Activated T-helper 1 cell treated with Interleukin-2 at 50 U/mL for 16 hours (primary cell): Measurements from ENCODE around the gene AGPS.

Experiments
- DNase-seq: peaks from one replicate; pipeline ENCODE4 v3.0.0-alpha.2; 2020; ENCODE audit warnings: low read depth

AGPS gene

DNA sequence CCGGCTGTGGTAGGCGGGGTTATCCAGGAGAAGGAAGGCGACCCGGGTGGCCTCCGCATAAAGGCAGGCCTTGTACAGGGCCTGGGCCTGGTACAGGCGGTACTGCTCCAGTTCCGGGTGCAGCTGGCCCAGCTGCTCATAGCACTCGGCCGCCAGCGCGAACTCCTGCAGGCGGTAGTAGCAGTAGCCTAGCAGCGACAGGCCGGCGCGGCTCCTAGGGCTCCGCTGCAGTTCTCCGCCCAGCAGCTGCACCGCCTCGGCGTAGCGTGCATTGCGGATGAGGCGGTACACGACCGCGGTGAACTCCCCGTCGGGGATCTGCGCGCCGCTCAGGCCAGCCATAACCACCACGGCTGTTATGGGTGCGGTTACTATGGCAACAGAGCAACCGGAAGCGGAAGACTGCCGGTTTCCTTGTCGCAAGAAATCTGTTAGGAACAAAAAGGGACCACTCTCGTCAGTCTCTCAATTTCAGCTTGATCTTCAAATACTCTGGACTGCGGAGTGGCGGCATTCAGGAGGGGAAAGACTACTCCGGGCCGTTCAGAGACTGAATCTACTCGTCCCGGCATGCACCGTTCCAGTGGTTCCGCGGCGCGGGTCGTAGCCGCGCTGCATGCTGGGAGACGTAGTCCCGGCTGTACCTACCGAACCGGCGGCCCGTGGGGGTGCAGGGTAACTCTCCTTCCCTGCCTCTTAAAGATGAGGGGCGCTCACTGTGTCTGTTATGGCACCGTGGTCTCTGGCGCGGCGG is 160.0 kb downstream of the AGPS start:
- peak; percentile 75 for DNase-seq

DNA sequence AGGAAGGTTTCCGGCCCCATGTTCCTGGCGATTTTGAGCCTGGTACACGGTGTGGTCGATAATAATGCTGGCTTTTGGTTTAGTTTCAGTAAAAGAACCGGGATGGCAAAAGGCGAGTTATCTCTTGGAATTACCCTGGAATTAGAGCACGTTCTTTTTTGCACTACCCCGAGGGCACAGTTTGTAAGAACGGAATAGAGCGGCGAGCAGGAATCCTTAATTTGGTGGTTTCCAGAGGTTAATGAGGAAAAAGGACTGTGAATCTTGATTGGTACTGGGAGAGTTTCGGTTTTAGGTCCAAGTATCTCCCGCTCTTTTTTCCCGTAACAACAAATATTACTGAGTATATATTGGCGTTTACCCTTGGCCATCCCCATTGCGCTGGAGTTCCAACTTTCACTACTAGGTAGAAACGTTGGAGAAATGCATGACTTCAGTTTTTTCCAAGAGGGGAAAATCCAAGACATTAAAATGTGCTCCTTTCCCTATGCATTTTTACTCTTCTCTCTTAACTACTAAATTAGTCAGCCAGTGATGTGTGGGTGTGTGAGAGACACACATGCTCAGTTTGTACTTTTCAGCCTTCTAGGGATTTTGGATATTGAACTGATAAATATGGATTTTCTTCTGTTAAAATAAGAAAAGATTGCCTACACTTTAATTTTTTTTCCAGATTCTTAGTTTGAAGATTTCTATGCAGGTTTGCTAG is 160.8 kb downstream of the AGPS start:
- no peak for DNase-seq

GRCh38 chr2:177554365-177554764 is 161.8 kb downstream of the AGPS start:
- no peak for DNase-seq

DNA sequence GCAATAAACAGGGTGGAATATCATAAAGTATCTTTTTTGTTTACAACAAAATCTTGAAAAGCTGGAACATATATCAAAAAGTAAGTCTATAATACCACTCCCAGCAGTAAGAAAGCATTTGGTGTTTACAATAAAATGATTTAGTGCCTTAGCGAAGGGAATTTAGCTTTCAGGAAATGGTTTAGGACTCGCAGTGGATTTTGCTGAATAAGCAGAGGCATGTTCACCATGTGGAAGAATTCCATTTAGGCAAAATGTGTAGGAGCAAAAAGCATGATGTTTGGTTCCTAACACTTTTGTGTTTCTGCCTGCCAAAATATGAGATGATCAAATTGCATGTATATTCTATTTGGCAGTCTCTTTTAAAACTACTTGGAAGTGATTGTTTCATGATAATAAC is 163.6 kb downstream of the AGPS start:
- DNase-seq: no peak

DNA sequence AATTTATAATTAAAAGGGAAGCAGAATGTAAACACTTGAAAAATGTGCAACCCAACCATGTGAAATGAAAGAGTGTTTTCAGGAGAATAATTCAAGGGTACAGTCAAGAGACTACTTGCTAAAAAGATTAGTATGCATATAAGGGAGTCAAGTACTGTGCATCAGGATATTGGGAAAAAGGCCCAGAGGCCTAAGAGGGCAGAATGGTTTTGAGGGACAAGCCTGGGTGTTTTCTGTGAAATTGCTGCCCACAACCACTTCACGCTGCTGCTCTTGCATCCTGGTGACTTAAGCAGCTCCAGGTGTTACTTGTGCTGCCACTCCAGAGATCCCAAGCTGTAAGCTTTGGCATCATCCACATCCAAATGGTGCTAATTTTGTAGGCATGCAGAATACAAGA is 165.2 kb downstream of the AGPS start:
- no peak for DNase-seq

- no peak for DNase-seq
Measured at GRCh38 chr2:177559638-177560037, 167.1 kb downstream of the AGPS start.

- DNase-seq: no peak
Measured at GRCh38 chr2:177568390-177568789, 175.8 kb downstream of the AGPS start.

DNA sequence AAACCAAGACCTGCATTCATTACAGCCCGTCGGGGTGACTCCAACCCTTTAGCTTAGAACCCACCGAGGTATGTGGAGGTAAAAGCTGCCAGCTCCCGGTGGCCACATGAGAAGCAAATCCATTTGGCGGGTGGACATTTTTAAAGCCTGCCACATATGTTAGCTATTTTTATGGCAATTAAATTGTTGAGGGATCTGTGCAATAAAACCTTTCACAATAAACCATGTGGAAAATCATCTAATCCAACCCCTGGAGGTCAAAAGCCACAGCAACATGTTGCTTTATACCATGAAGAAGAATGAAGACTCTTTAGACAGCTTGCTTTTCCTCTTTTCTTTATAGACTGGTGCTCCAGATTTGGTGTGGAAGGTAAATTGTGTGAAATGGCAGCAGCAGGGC is 176.3 kb downstream of the AGPS start:
- DNase-seq: no peak

GRCh38 chr2:177572236-177572671 is 179.7 kb downstream of the AGPS start:
- no peak for DNase-seq

DNA sequence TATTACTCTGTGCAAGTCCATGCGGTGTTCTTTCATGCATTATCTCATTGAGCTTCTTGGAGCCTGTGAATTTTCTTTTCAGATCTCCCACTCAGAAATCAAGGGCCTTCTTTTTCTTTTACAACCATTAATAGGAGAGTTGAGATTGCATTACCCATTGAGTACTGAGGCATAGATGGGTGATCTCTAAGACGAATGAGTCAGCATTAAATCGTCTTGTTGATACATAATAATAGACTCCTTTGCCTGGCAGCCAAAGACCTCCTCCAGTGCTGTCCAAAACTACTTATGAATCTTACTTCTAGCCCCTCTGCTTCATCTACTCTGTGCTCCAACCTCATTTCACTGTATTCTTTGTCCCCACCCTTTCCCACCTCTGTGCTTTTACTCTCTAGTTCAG is 180.5 kb downstream of the AGPS start:
- no peak for DNase-seq

GRCh38 chr2:177574356-177574755 is 181.8 kb downstream of the AGPS start:
- no peak for DNase-seq

DNA sequence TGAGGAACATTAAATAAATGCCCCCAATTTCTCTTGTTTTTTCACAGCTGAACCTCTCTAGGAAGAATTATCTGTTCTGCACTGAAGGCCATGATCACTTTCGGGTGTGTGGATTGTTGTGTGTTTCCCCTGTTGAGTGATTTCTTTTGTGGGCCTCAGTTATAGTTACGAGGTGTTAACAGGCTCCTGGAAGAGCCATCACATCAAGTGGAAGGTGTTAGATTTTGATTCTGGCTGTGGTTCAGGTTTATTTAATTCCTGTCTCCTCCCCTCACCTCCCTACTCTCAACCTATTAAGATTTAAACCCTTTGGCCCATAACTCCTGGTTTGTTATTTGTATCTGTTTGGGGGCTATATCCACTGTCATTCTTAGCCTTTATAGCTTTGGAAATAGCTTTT is 182.8 kb downstream of the AGPS start:
- DNase-seq: no peak

DNA sequence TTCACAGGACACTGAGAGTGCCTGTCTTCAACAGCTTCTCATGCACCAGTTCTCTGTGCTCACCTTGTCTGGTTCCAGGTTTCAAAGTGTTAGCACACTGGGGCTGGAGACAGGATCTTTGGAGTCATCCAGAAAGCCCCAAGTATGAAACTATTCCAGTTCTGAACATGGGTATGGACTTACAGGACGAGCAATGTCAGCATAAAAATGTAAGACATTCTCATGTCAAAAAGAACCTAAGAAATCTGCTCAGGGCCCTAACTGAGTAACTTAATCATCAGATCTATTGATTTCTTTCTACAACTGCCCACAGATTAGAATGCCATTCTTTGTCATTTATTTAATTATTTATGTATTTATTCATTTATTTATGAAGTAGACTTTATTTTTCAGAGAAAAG is 184.5 kb downstream of the AGPS start:
- DNase-seq: no peak

- no peak for DNase-seq
Measured at GRCh38 chr2:177578454-177578853, 185.9 kb downstream of the AGPS start.

DNA sequence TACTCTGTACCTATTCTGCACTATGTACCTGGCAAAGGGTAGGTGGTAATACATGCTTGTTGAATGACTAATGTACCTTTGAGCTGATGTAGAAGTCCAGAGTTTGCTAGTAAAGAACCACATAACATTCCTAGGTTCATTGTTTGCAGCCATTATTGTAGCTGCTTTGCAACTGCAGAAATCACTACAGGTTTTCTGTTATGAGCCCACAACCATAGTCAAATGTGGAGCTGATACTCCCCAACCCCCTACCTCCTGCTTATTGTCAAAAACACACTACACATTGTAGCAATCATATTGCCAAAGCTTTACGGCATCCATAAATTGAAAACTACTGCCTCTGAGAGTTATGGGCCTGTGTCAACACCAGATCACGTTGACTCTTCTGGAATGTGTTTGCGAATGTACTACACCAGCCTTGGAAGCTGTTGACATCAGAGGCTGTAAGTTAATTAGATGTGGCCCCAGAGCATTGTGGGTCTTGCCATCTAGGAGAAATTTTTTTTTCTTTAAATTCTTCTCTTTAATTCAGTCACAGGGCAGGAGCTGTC is 187.0 kb downstream of the AGPS start:
- DNase-seq: no peak

DNA sequence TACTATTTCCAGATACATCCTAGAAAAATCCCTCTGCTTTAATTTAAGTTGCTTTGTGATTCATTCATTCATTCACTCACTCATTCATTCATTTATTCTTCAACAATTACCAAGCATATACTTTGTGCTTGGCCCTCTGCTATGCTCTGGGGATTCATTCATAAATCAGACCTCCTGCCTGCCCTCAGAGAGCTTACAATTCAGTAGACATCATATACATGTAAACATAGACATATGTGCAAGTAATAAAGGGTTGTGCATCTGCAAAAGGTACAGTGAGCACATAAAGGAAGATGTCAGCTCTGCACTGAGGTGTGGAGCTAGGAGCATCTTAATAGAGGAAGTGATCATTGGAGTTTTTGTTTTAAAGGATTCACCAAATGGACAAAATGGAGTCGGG is 189.4 kb downstream of the AGPS start:
- DNase-seq: no peak

DNA sequence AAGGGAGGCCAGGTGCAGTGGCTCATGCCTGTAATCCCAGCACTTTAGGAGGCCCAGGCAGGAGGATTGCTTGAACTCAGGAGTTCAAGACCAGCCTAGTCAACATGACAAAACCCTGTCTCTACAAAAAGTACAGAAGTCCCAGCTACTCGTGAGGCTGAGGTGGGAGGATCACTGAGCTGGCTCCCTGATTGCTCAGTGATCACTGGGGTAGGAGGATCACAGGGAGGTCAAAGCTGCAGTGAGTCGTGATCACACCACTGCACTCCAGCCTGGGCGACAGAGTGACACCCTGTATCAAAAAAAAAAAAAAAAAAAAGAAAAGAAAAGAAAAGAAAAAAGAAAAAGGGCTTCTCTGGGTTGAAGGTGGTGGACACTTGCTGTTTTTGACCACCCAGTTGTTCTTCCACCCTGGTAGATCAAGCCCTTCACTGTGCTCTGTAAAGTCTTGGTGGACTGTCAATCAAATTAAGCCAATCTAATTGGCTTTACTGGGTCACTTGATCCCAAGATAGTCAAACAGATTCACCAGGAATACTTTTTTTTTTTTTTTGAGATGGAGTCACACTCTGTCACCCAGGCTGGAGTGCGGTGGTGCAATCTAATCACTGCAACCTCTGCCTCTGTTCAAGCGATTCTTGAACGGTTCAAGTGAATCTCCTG is 191.6 kb downstream of the AGPS start:
- no peak for DNase-seq

DNA sequence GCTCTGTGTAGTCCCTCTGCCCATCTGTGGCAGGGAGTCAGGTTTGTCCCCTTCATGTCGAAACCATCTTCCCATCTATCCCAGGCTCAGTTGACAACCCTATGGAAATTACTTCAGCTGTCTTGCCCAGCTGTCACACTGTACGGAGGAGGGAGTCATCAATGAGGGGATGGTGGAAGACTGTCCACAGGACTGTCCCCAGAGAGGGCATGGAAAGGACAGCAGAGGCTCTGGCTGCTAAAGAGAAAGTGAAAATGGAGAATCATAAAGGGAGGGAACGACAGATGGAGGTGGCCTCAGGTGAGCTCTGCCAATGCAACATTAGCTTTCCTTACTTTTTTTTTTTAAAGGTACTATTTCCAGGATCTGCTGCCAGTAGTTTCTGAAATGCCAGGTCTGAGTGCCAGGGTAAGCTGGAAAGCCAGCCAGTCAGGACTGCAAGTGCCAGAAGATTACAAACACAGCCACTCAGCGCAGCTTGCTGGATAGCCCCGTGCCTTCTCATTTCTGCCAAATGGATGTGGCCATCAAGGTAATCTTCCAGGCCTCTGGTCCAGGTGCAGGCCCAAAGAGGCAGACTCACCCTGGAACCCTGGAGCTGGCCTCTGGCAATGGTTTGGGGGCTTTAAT is 192.8 kb downstream of the AGPS start:
- no peak for DNase-seq

GRCh38 chr2:177586154-177586553 is 193.6 kb downstream of the AGPS start:
- DNase-seq: no peak

DNA sequence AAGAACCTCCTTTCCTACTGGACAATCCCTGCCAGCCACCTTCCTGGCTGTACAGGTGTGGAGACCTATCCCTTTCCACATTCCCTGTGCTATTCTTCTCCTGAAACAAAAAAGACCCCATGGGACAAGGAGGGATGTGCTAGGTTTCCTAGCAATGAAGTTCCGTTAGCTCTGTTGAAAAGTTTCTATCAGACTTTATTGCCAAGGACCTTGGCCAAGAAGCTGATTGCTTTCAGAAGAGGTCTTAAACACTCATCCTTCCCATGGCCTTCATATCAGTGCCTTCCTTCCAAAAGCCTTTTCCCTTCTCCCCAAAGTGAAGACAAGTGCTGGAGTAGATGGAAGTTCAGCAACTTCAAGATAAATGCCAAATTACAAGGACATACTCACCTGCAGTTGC is 194.8 kb downstream of the AGPS start:
- DNase-seq: no peak

DNA sequence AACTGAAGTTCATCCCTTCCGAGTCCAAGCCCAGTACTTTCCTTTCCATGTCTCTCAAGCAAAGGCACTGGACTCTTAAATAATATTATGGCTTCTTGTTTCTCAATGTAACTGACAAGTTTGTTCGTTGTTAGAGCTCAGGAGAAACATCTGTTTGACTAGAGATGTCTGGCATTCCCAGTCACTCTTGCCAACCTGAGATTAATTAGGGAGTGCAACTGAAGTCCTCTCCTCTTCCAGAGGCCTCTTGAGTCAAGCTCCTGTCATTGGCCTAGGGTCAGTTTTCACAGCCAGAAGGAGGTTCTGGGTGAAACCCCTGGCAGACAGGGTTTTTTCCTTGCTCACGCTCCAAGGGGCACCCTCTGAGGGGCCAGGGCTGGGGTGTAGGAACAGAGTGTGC is 196.1 kb downstream of the AGPS start:
- no peak for DNase-seq

GRCh38 chr2:177589186-177589585 is 196.6 kb downstream of the AGPS start:
- DNase-seq: no peak
